Mesodermal cell (in vitro differentiated cells): Measurements from ENCODE around the gene TRIM46.
"Not testable (repeated sequence)": the region's sequence is repeated elsewhere in the genome, so short reads cannot be mapped to it uniquely, and the experiment has no call there.

Source experiments
- H3K27ac ChIP-seq: 2 replicates; pipeline ENCODE4 v1.7.0; 2013; ENCODE audit warnings: mild to moderate bottlenecking, low read depth, low read length, moderate library complexity; ENCODE audit not compliant: severe bottlenecking
- H3K36me3 ChIP-seq: 2 replicates; pipeline ENCODE4 v1.7.1; 2013; ENCODE audit warnings: mild to moderate bottlenecking, low read length, moderate library complexity; ENCODE audit not compliant: control insufficient read depth, insufficient read depth
- H3K4me1 ChIP-seq: one replicate; pipeline ENCODE4 v1.7.1; 2013; ENCODE audit warnings: mild to moderate bottlenecking, low read length; ENCODE audit not compliant: insufficient read depth, control insufficient read depth, poor library complexity, severe bottlenecking
- H3K4me3 ChIP-seq: 2 replicates; pipeline ENCODE4 v1.7.0; 2013; ENCODE audit warnings: low read length, control low read depth, mild to moderate bottlenecking; ENCODE audit not compliant: insufficient read depth, poor library complexity, severe bottlenecking; ENCODE audit errors: extremely low read depth
- H3K9me3 ChIP-seq: 2 replicates; pipeline ENCODE4 v1.7.1; 2013; ENCODE audit warnings: mild to moderate bottlenecking, low read length, moderate library complexity; ENCODE audit not compliant: control insufficient read depth
- WGBS, 2 experiments: methylation state at CpG; one replicate each; pipeline ENCODE4 v1.1.5; 2013; ENCODE audit warnings: missing lambda C conversion rate in 2 of 2; ENCODE audit not compliant: insufficient coverage in 2 of 2; 5-methylcytosine and 5-hydroxymethylcytosine counted together

Gene TRIM46

GRCh38 chr1:155182052-155182550, 8.5 kb downstream of the TRIM46 start:
- WGBS, 2 experiments = 90 to 100% methylated on average over 2 to 7 of the region's 7 CpGs
- Histone ChIP-seq H3K4me3 (no peak overlapping the region), H3K9me3 (no peaks in the 10 kb centered on the region), H3K27ac (no peak overlapping the region), H3K4me1 (no peaks in the 10 kb centered on the region), H3K36me3 (peaks cover 57% of the 10 kb centered on the region)

- no peak overlapping the region for H3K4me3 ChIP-seq
These were observed 10.1 kb downstream of the TRIM46 start for GRCh38 chr1:155183775-155184221.

GRCh38 chr1:155184351-155184811, 10.7 kb downstream of the TRIM46 start:
- H3K4me1 ChIP-seq = no peaks in the 10 kb centered on the region
- H3K4me3 ChIP-seq = no peak overlapping the region
- 91 to 100% methylated on average over 3 to 4 of the region's 4 CpGs for WGBS, 2 experiments
- H3K36me3 ChIP-seq = peaks cover 35% of the 10 kb centered on the region
- no peaks in the 10 kb centered on the region for H3K9me3 ChIP-seq
- no peak overlapping the region for H3K27ac ChIP-seq

More at GRCh38 chr1:155183775-155184221, 10.1 kb downstream of the TRIM46 start:
- no peaks in the 10 kb centered on the region for H3K9me3 ChIP-seq
- H3K27ac ChIP-seq = no peak overlapping the region
- H3K36me3 ChIP-seq = peaks cover 41% of the 10 kb centered on the region
- H3K4me1 ChIP-seq = no peaks in the 10 kb centered on the region
- 95 to 97% methylated on average over 20 of the region's 20 CpGs for WGBS, 2 experiments

- Histone ChIP-seq H3K27ac (no peak overlapping the region), H3K4me3 (no peak overlapping the region)
- 84 to 90% methylated on average over 14 to 16 of the region's 21 CpGs for WGBS, 2 experiments
These were observed 11.5 kb downstream of the TRIM46 start for GRCh38 chr1:155184835-155185782.

GRCh38 chr1:155185783-155186066, 12.1 kb downstream of the TRIM46 start:
- no peak overlapping the region for H3K27ac ChIP-seq
- 80 to 88% methylated on average over 6 of the region's 6 CpGs for WGBS, 2 experiments
- peaks cover 28% of the 10 kb centered on the region for H3K36me3 ChIP-seq
- no peak overlapping the region for H3K4me3 ChIP-seq
- H3K4me1 ChIP-seq = no peaks in the 10 kb centered on the region
- no peaks in the 10 kb centered on the region for H3K9me3 ChIP-seq

More at GRCh38 chr1:155184835-155185782, 11.5 kb downstream of the TRIM46 start:
- Histone ChIP-seq H3K36me3 (peaks cover 28% of the 10 kb centered on the region), H3K4me1 (no peaks in the 10 kb centered on the region), H3K9me3 (no peaks in the 10 kb centered on the region)

- H3K9me3 ChIP-seq = no peaks in the 10 kb centered on the region
- WGBS, 2 experiments = 92 to 96% methylated on average over 3 to 4 of the region's 8 CpGs
- peaks cover 23% of the 10 kb centered on the region for H3K36me3 ChIP-seq
- H3K4me1 ChIP-seq = no peaks in the 10 kb centered on the region
- H3K27ac ChIP-seq = no peak overlapping the region
- H3K4me3 ChIP-seq = no peak overlapping the region
These were observed 12.6 kb downstream of the TRIM46 start for GRCh38 chr1:155186067-155186793.

GRCh38 chr1:155186794-155187455, 13.3 kb downstream of the TRIM46 start:
- 91 to 93% methylated on average over 8 to 14 of the region's 14 CpGs for WGBS, 2 experiments
- no peaks in the 10 kb centered on the region for H3K4me1 ChIP-seq
- no peak overlapping the region for H3K27ac ChIP-seq

GRCh38 chr1:155187456-155187891, 13.8 kb downstream of the TRIM46 start:
- 91% methylated on average over 15 to 16 of the region's 16 CpGs for WGBS, 2 experiments
- H3K36me3 ChIP-seq = peaks cover 13% of the 10 kb centered on the region
- H3K27ac ChIP-seq = no peak overlapping the region
- peaks cover 1% of the 10 kb centered on the region for H3K4me1 ChIP-seq
- H3K9me3 ChIP-seq = no peaks in the 10 kb centered on the region
- H3K4me3 ChIP-seq = no peak overlapping the region

More at GRCh38 chr1:155186794-155187455, 13.3 kb downstream of the TRIM46 start:
- Histone ChIP-seq H3K36me3 (peaks cover 16% of the 10 kb centered on the region), H3K9me3 (no peaks in the 10 kb centered on the region), H3K4me3 (no peak overlapping the region)

- peaks cover 13% of the 10 kb centered on the region for H3K36me3 ChIP-seq
- no peak overlapping the region for H3K27ac ChIP-seq
- H3K4me1 ChIP-seq = peaks cover 8% of the 10 kb centered on the region
- no peaks in the 10 kb centered on the region for H3K9me3 ChIP-seq
- H3K4me3 ChIP-seq = no peak overlapping the region
- 94 to 96% methylated on average over 5 to 6 of the region's 14 CpGs for WGBS, 2 experiments
These were observed 14.6 kb downstream of the TRIM46 start for GRCh38 chr1:155188268-155188667.

- H3K9me3 ChIP-seq, H3K36me3 ChIP-seq, H3K4me3 ChIP-seq, H3K4me1 ChIP-seq, H3K27ac ChIP-seq: not testable (repeated sequence)
- WGBS, 2 experiments = 97% methylated on average over 14 to 15 of the region's 45 CpGs
These were observed 16.3 kb downstream of the TRIM46 start for GRCh38 chr1:155189926-155190325.
